Posterior vena cava (tissue), 2 donors: ENCODE data around the gene OLFM4. TPM values are rescaled to one million over a fixed set of nuclear protein-coding genes. Genes with fewer than 3 reads are reported as not detected.

Source experiments
- DNase-seq: peaks from one replicate; pipeline ENCODE4 v3.0.0-alpha.2; 2020; ENCODE audit warnings: low spot score
- intact Hi-C, 2 donors: fragments of 100-400 bp; cut with DNase I; formaldehyde crosslinking; loops; one replicate each; pipeline versions ENCODE4 v1.14.1 to v1.14.2; 2022 to 2023
- total RNA-seq, 2 donors: library from RNA; stranded (reverse); fragmentation: NEBNext Ultra II Directional; extraction: Animal tissue kit (Norgen Biotek cat#: 25700); gene quantifications; one replicate each; pipeline ENCODE4 v1.2.1, GENCODE V29; 2021
- donor health status: DM: yes; HTN: yes; CAD: no.
- donor health status: DM: yes; HTN: yes; CAD: no.

OLFM4 gene
- total RNA-seq, 2 donors from 2014 or later = 0.19 to 0.51 TPM

GRCh38 chr13:53054569-53054968 is 26.0 kb downstream of the OLFM4 start:
- DNase-seq = no peak

GRCh38 chr13:53058065-53058679 is 29.6 kb downstream of the OLFM4 start:
- intact Hi-C loops = no loop called here
- DNase-seq = no peak

More at GRCh38 chr13:53054569-53054968, 26.0 kb downstream of the OLFM4 start:
- intact Hi-C loops = no loop called here

- intact Hi-C loops = no loop called here
- DNase-seq = no peak
These were observed 32.4 kb downstream of the OLFM4 start for GRCh38 chr13:53060840-53061490.

GRCh38 chr13:53064731-53065130 is 36.1 kb downstream of the OLFM4 start:
- no peak for DNase-seq
- intact Hi-C loops = no loop called here

GRCh38 chr13:53066411-53066810 is 37.8 kb downstream of the OLFM4 start:
- intact Hi-C loops = no loop called here
- DNase-seq = no peak

GRCh38 chr13:53068585-53069520 is 40.2 kb downstream of the OLFM4 start:
- intact Hi-C loops = no loop called here
- no peak for DNase-seq

- DNase-seq = no peak
- intact Hi-C loops = no loop called here
These were observed 41.2 kb downstream of the OLFM4 start for GRCh38 chr13:53069800-53070199.

GRCh38 chr13:53073711-53074110 is 45.1 kb downstream of the OLFM4 start:
- intact Hi-C loops = no loop called here
- DNase-seq = no peak

- intact Hi-C loops = no loop called here
- DNase-seq = no peak
These were observed 45.5 kb downstream of the OLFM4 start for GRCh38 chr13:53074114-53074513.

GRCh38 chr13:53075356-53076041 is 46.9 kb downstream of the OLFM4 start:
- no peak for DNase-seq
- intact Hi-C loops = no loop called here

- DNase-seq = no peak
- intact Hi-C loops = no loop called here
These were observed 51.1 kb downstream of the OLFM4 start for GRCh38 chr13:53079691-53080090.

GRCh38 chr13:53088871-53089270 is 60.3 kb downstream of the OLFM4 start:
- DNase-seq = no peak
- intact Hi-C loops = no loop called here

- intact Hi-C loops = no loop called here
- no peak for DNase-seq
These were observed 61.3 kb downstream of the OLFM4 start for GRCh38 chr13:53089951-53090350.

- DNase-seq = no peak
- intact Hi-C loops = no loop called here
These were observed 61.8 kb downstream of the OLFM4 start for GRCh38 chr13:53090461-53090860.

- no peak for DNase-seq
- intact Hi-C loops = no loop called here
These were observed 64.3 kb downstream of the OLFM4 start for GRCh38 chr13:53092931-53093330.

GRCh38 chr13:53098455-53098854 is 69.8 kb downstream of the OLFM4 start:
- no peak for DNase-seq
- intact Hi-C loops = no loop called here

GRCh38 chr13:53100394-53101063 is 71.9 kb downstream of the OLFM4 start:
- intact Hi-C loops = no loop called here
- no peak for DNase-seq
